ENCODE data around the gene FHAD1. TPM values are rescaled to one million over a fixed set of nuclear protein-coding genes. Genes with fewer than 3 reads are reported as not detected.

The FHAD1 gene
- total and polyA plus RNA-seq, 9 of the 15 experiments (the other 6 are each of a cell fraction or from before 2014, with no cell fraction given): 0.32 to 2.1 (median 1.5) TPM; not detected in 1

DNA sequence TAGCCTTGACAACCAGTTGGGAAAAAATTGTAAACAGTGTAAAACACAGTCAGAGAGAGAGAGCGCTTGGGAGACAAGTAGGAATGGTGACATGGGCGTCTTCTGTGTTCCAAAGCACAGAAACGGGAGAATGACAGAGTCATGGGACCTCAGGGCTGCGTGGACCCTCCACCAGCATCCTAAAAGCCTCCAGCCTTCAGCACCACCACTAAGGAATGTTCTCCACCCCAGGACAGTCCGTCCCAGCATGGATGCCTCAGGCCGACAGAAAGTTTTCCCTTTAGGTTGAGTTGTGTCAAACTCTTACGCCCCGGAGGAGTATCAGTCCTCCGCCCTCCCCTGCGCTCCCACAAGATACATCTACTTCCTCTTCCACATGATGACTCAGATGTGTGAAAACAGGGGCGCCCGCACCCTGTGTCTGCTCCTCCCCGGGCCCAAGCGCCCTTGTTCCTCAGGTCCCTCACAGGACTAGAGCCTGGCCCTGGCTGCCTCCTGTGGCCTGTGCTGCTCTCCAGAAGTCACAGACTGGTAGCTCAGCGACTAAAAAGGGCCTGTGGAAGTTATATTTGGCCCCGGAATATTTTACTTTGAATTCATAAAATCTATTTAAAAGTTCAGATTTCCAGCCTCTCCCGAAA is 98.8 kb downstream of the FHAD1 start (continued):
- TF ChIP-seq MYC (IDR thresholded peaks at IDR 0.05; ENCODE audit: low read depth, low read length): peak; percentile 14; the same call in 1 of the 2 replicates
- no peak for TF ChIP-seq MYC (CRISPR knock-in tag; IDR thresholded peaks at IDR 0.05; ENCODE audit: borderline replicate concordance, low read depth)
- no peak for TF ChIP-seq NELFE (IDR thresholded peaks at IDR 0.05; ENCODE audit: insufficient read depth, insufficient read length)
- TF ChIP-seq ZNF324 (CRISPR knock-in tag; IDR thresholded peaks at IDR 0.05): no peak
- peak; percentile 78 for TF ChIP-seq SMARCA4 (IDR thresholded peaks at IDR 0.05)
- TF ChIP-seq, protein P1, sequence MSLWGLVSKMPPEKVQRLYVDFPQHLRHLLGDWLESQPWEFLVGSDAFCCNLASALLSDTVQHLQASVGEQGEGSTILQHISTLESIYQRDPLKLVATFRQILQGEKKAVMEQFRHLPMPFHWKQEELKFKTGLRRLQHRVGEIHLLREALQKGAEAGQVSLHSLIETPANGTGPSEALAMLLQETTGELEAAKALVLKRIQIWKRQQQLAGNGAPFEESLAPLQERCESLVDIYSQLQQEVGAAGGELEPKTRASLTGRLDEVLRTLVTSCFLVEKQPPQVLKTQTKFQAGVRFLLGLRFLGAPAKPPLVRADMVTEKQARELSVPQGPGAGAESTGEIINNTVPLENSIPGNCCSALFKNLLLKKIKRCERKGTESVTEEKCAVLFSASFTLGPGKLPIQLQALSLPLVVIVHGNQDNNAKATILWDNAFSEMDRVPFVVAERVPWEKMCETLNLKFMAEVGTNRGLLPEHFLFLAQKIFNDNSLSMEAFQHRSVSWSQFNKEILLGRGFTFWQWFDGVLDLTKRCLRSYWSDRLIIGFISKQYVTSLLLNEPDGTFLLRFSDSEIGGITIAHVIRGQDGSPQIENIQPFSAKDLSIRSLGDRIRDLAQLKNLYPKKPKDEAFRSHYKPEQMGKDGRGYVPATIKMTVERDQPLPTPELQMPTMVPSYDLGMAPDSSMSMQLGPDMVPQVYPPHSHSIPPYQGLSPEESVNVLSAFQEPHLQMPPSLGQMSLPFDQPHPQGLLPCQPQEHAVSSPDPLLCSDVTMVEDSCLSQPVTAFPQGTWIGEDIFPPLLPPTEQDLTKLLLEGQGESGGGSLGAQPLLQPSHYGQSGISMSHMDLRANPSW (CRISPR knock-in tag; IDR thresholded peaks at IDR 0.05): no peak
- TF ChIP-seq MAFG (tag; conservative IDR thresholded peaks at IDR 0.05): peak; percentile 41
- TF ChIP-seq JUNB (CRISPR knock-in tag; conservative IDR thresholded peaks at IDR 0.05): 0 out of 2 replicates have a peak, but pooled peaks have one; percentile 34
- no peak for TF ChIP-seq NR2C1 (IDR thresholded peaks at IDR 0.05)
- peak; percentile 63 for TF ChIP-seq NR2C1 (tag; IDR thresholded peaks at IDR 0.05)
- TF ChIP-seq, protein P2, sequence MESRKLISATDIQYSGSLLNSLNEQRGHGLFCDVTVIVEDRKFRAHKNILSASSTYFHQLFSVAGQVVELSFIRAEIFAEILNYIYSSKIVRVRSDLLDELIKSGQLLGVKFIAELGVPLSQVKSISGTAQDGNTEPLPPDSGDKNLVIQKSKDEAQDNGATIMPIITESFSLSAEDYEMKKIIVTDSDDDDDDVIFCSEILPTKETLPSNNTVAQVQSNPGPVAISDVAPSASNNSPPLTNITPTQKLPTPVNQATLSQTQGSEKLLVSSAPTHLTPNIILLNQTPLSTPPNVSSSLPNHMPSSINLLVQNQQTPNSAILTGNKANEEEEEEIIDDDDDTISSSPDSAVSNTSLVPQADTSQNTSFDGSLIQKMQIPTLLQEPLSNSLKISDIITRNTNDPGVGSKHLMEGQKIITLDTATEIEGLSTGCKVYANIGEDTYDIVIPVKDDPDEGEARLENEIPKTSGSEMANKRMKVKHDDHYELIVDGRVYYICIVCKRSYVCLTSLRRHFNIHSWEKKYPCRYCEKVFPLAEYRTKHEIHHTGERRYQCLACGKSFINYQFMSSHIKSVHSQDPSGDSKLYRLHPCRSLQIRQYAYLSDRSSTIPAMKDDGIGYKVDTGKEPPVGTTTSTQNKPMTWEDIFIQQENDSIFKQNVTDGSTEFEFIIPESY (CRISPR knock-in tag; IDR thresholded peaks at IDR 0.05): no peak
- no peak for TF ChIP-seq KDM1A (IDR thresholded peaks at IDR 0.05)
- TF ChIP-seq SMC3 (conservative IDR thresholded peaks at IDR 0.05; ENCODE audit: insufficient read depth, low read depth, low read length): no peak
- TF ChIP-seq, protein P3, sequence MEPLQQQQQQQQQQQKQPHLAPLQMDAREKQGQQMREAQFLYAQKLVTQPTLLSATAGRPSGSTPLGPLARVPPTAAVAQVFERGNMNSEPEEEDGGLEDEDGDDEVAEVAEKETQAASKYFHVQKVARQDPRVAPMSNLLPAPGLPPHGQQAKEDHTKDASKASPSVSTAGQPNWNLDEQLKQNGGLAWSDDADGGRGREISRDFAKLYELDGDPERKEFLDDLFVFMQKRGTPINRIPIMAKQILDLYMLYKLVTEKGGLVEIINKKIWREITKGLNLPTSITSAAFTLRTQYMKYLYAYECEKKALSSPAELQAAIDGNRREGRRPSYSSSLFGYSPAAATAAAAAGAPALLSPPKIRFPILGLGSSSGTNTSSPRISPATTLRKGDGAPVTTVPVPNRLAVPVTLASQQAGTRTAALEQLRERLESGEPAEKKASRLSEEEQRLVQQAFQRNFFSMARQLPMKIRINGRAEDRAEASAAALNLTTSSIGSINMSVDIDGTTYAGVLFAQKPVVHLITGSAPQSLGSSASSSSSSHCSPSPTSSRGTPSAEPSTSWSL (CRISPR knock-in tag; IDR thresholded peaks at IDR 0.05; ENCODE audit: borderline replicate concordance): no peak
- peak; percentile 36; the same call in 1 of the 2 replicates for TF ChIP-seq ZNF766 (CRISPR knock-in tag; conservative IDR thresholded peaks at IDR 0.05)
- TF ChIP-seq NR2F6 (CRISPR knock-in tag; IDR thresholded peaks at IDR 0.05): no peak
- TF ChIP-seq EP400 (IDR thresholded peaks at IDR 0.05): 0 out of 2 replicates have a peak, but pooled peaks have one; percentile 35
- TF ChIP-seq ZKSCAN8 (CRISPR knock-in tag; IDR thresholded peaks at IDR 0.05): no peak
- TF ChIP-seq, protein P4, sequence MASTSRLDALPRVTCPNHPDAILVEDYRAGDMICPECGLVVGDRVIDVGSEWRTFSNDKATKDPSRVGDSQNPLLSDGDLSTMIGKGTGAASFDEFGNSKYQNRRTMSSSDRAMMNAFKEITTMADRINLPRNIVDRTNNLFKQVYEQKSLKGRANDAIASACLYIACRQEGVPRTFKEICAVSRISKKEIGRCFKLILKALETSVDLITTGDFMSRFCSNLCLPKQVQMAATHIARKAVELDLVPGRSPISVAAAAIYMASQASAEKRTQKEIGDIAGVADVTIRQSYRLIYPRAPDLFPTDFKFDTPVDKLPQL (IDR thresholded peaks at IDR 0.05; ENCODE audit: extremely low read depth, insufficient read length): no peak
- TF ChIP-seq SPI1 (IDR thresholded peaks at IDR 0.05; ENCODE audit: borderline replicate concordance, low read depth, low read length): peak; percentile 71
- TF ChIP-seq TAF15 (IDR thresholded peaks at IDR 0.05; ENCODE audit: low read depth, low read length): no peak
- TF ChIP-seq HNRNPH1 (optimal IDR thresholded peaks at IDR 0.05; ENCODE audit: low read depth, low read length): no peak
- 0 out of 4 replicates have a peak, but pooled peaks of 1 of the 2 experiments have one; percentile 14 for TF ChIP-seq FOXK2 (conservative IDR thresholded peaks at IDR 0.05 in 1 of 2, IDR thresholded peaks at IDR 0.05 in 1 of 2; ENCODE audit: low read depth in 2 of 2)

Data from K562 (cell line).